SU-DHL-6 (cell line): ENCODE measurements around the gene CDC42.
"Not testable (repeated sequence)": the region's sequence is repeated elsewhere in the genome, so short reads cannot be mapped to it uniquely, and the experiment has no call there.

ENCODE experiments used
- H2AFZ ChIP-seq: fragments of 200-600 bp; sonication (generic); 2 replicates; pipeline ENCODE4 v1.6.1; 2014; ENCODE audit warnings: low read depth, mild to moderate bottlenecking, moderate library complexity, mixed read lengths, antibody characterized with exemption, low read length; ENCODE audit not compliant: severe bottlenecking
- H3F3A ChIP-seq: fragments of 200-600 bp; shearing (Covaris generic); 2 replicates; pipeline ENCODE4 v1.6.0; 2016; ENCODE audit warnings: antibody characterized with exemption, mild to moderate bottlenecking; ENCODE audit not compliant: insufficient read depth
- H3K27ac ChIP-seq: fragments of 200-600 bp; sonication (generic); 2 replicates; pipeline ENCODE4 v1.5.1; 2016; ENCODE audit warnings: low read depth, mild to moderate bottlenecking, low read length, moderate library complexity, mixed read lengths
- H3K27me3 ChIP-seq: fragments of 200-600 bp; sonication (generic), shearing (Covaris generic); 2 replicates; pipeline ENCODE4 v1.6.0; 2014; ENCODE audit warnings: mild to moderate bottlenecking, low read length
- H3K36me3 ChIP-seq: fragments of 200-600 bp; sonication (generic); 2 replicates; pipeline ENCODE4 v1.6.1; 2014; ENCODE audit warnings: mild to moderate bottlenecking, low read length, mixed read lengths
- H3K4me2 ChIP-seq: fragments of 300-600, 200-600 bp; shearing (Covaris generic), sonication (generic); 2 replicates; pipeline ENCODE4 v1.6.0; 2014; ENCODE audit warnings: low read length, low read depth, mild to moderate bottlenecking; ENCODE audit not compliant: poor library complexity, severe bottlenecking
- H3K4me3 ChIP-seq: fragments of 200-600 bp; sonication (generic); 2 replicates; pipeline ENCODE4 v1.5.1; 2014; ENCODE audit warnings: antibody characterized with exemption, low read length, mild to moderate bottlenecking, mixed read lengths; ENCODE audit not compliant: insufficient read depth, poor library complexity, severe bottlenecking
- H3K79me2 ChIP-seq: fragments of 200-600 bp; sonication (generic); 2 replicates; pipeline ENCODE4 v1.6.1; 2014; ENCODE audit warnings: mild to moderate bottlenecking, low read length, moderate library complexity; ENCODE audit not compliant: insufficient read depth
- H3K9ac ChIP-seq: fragments of 200-600 bp; sonication (generic); 2 replicates; pipeline ENCODE4 v1.7.0; 2014; ENCODE audit warnings: mild to moderate bottlenecking, low read length
- H3K9me2 ChIP-seq: fragments of 200-600 bp; sonication (generic); replicated peaks from 2 replicates; pipeline ENCODE4 v1.6.1; 2014; ENCODE audit warnings: low read length; ENCODE audit not compliant: insufficient read depth
- H3K9me3 ChIP-seq: fragments of 200-600 bp; sonication (generic); 2 replicates; pipeline ENCODE4 v1.6.1; 2014; ENCODE audit warnings: low read length, mixed read lengths; ENCODE audit not compliant: insufficient read depth
- H4K20me1 ChIP-seq: fragments of 200-600 bp; sonication (generic); 2 replicates; pipeline ENCODE4 v1.6.1; 2014; ENCODE audit warnings: low read depth, mild to moderate bottlenecking, antibody characterized with exemption, low read length, moderate library complexity, mixed read lengths
- EZH2phosphoT487 ChIP-seq: fragments of 200-600 bp; sonication (generic), shearing (Covaris generic); conservative IDR thresholded peaks from 2 replicates; pipeline ENCODE4 v1.6.1; 2018; ENCODE audit warnings: mild to moderate bottlenecking, antibody characterized with exemption, low read length, moderate library complexity, mixed read lengths
- TF ChIP-seq, protein P1 (sequence below): fragments of 200-600 bp; sonication (generic); IDR thresholded peaks from one replicate; pipeline ENCODE4 v1.5.1; 2017; ENCODE audit warnings: antibody characterized with exemption, mild to moderate bottlenecking, low read length, moderate library complexity; ENCODE audit not compliant: insufficient read depth, poor library complexity, severe bottlenecking

The CDC42 gene

GRCh38 chr1:22089787-22090186, 37.3 kb downstream of the CDC42 start:
- no peak overlapping the region for H3K4me2 ChIP-seq
- peaks cover 69% of the 10 kb centered on the region for H3K79me2 ChIP-seq
- no peaks in the 10 kb centered on the region for H3K27me3 ChIP-seq
- H3K36me3 ChIP-seq: peaks cover 30% of the 10 kb centered on the region
- no peak overlapping the region for H2AFZ ChIP-seq
- peaks cover 53% of the 10 kb centered on the region for H4K20me1 ChIP-seq
- no peaks in the 10 kb centered on the region for H3K9me2 ChIP-seq
- no peak for TF ChIP-seq EZH2phosphoT487
- TF ChIP-seq, protein P1, sequence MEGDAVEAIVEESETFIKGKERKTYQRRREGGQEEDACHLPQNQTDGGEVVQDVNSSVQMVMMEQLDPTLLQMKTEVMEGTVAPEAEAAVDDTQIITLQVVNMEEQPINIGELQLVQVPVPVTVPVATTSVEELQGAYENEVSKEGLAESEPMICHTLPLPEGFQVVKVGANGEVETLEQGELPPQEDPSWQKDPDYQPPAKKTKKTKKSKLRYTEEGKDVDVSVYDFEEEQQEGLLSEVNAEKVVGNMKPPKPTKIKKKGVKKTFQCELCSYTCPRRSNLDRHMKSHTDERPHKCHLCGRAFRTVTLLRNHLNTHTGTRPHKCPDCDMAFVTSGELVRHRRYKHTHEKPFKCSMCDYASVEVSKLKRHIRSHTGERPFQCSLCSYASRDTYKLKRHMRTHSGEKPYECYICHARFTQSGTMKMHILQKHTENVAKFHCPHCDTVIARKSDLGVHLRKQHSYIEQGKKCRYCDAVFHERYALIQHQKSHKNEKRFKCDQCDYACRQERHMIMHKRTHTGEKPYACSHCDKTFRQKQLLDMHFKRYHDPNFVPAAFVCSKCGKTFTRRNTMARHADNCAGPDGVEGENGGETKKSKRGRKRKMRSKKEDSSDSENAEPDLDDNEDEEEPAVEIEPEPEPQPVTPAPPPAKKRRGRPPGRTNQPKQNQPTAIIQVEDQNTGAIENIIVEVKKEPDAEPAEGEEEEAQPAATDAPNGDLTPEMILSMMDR: no peak
- no peak overlapping the region for H3K9ac ChIP-seq
- no peaks in the 10 kb centered on the region for H3K9me3 ChIP-seq
- no peak overlapping the region for H3K27ac ChIP-seq
- H3F3A ChIP-seq: peaks cover 8% of the 10 kb centered on the region
- H3K4me3 ChIP-seq: no peak overlapping the region

DNA sequence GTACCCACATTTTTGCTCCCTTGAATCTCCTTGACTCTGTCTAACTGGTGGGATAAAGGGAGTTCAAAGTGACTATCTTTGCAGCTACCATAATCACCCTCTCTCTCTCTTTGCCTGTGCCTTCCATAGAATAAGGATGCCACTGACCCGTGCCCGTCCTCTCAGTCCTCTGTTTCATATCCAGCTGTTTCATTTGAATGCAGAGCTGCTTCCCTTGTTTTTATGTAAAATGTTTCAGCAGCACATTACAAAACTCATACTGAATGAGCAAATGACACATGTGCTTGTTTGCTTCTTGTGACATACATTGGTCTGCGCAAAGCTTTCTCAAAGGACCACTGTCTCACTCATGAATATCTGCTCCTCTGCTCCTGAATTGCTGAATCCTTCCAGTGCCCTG, 38.4 kb downstream of the CDC42 start:
- no peak overlapping the region for H2AFZ ChIP-seq
- H4K20me1 ChIP-seq: peaks cover 54% of the 10 kb centered on the region
- H3F3A ChIP-seq: peaks cover 8% of the 10 kb centered on the region
- TF ChIP-seq, protein P1: no peak
- no peak for TF ChIP-seq EZH2phosphoT487
- H3K79me2 ChIP-seq: peaks cover 60% of the 10 kb centered on the region
- H3K4me3 ChIP-seq: no peak overlapping the region
- no peaks in the 10 kb centered on the region for H3K9me3 ChIP-seq
- no peak overlapping the region for H3K27ac ChIP-seq
- no peaks in the 10 kb centered on the region for H3K27me3 ChIP-seq
- H3K9ac ChIP-seq: no peak overlapping the region
- no peaks in the 10 kb centered on the region for H3K9me2 ChIP-seq
- H3K36me3 ChIP-seq: peaks cover 31% of the 10 kb centered on the region
- H3K4me2 ChIP-seq: no peak overlapping the region

DNA sequence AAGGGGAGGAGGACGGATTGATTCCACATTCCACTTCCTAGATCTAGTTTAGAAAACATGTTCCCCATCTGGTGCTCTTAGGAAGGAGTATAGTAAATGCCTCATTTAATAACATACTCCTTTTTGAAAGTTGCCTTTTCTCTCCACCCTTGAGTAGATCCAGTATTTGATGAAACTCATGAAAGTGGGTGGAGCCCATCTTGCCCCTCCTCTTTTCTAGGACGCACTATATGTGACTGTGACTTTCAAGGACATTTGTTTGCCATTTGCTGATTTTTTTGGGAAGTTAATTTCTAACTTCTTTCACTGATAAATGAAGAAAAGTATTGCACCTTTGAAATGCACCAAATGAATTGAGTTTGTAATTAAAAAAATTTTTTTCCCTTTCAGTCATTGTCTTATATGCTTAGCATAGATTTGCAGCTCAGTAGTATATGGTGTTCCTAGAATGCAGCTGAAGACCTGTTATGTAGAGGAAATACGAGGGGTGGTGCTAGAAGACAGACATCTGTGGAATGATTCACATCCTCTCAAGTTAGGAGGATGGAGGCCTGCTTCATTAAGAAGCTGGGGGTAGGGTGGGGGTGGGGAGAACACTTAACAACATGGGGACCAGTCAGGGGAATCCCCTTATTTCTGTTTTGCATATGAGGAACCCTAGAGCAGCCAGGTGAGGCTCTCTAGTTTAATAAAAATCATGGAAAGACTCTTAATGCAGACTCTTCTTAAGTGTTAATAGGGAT, 39.7 kb downstream of the CDC42 start:
- not testable (repeated sequence) for H3K27ac ChIP-seq, H2AFZ ChIP-seq, H3K9ac ChIP-seq, H3K4me3 ChIP-seq, H3K4me2 ChIP-seq, H3K27me3 ChIP-seq, H3K9me2 ChIP-seq, H3K9me3 ChIP-seq, H3F3A ChIP-seq
- Histone ChIP-seq H3K79me2 (peaks cover 56% of the 10 kb centered on the region), H3K36me3 (peaks cover 28% of the 10 kb centered on the region), H4K20me1 (peaks cover 63% of the 10 kb centered on the region)

DNA sequence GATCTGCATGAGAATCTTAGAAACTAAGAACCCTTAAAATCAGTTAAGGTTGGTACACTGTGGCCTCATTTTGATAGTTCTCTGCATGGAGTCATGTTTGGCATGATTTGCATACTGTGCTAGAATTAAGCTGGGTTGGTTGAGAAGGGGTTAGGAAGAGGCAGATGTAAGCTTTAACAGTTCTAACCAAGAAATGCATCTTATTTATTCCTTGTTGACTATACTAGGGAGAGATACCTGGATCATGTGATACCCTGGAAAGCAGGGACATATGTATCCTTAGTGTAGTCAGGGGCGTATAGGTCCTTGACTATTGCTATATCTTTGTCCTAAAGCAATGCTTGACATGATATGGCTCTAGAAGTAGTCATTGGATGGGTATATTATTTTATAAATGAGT, 41.0 kb downstream of the CDC42 start:
- Histone ChIP-seq H3K4me2 (no peak overlapping the region), H3K79me2 (peaks cover 45% of the 10 kb centered on the region), H4K20me1 (peaks cover 54% of the 10 kb centered on the region)

More for the DNA sequence above, 41.0 kb downstream of the CDC42 start:
- Histone ChIP-seq H3K9ac (no peak overlapping the region), H3K4me3 (no peak overlapping the region), H3K36me3 (peaks cover 20% of the 10 kb centered on the region), H3F3A (peaks cover 8% of the 10 kb centered on the region), H2AFZ (no peak overlapping the region), H3K9me2 (no peaks in the 10 kb centered on the region), H3K9me3 (no peaks in the 10 kb centered on the region), H3K27me3 (no peaks in the 10 kb centered on the region), H3K27ac (no peak overlapping the region)
- TF ChIP-seq EZH2phosphoT487: no peak
- TF ChIP-seq, protein P1: no peak
